Brain microvascular endothelial cell (primary cell): Measurements from ENCODE around the gene GOLGA6L24.
A peak's percentile ranks its signal among the peaks of the same experiment; 100 is the strongest.
"Not testable (repeated sequence)": the region's sequence is repeated elsewhere in the genome, so short reads cannot be mapped to it uniquely, and the experiment has no call there.

Experiments used
- DNase-seq: peaks from one replicate; pipeline ENCODE4 v3.0.0-alpha.2; 2020
- H3K27ac ChIP-seq: fragments of 250-450 bp; sonication (Bioruptor Pico); 2 replicates; pipeline ENCODE4 v1.5.1; 2020; ENCODE audit warnings: mild to moderate bottlenecking, moderate library complexity
- H3K27me3 ChIP-seq: fragments of 250-450 bp; sonication (Bioruptor Pico); replicated peaks from 2 replicates; pipeline ENCODE4 v1.5.1; 2020; ENCODE audit warnings: mild to moderate bottlenecking
- H3K36me3 ChIP-seq: fragments of 250-450 bp; sonication (Bioruptor Pico); replicated peaks from 2 replicates; pipeline ENCODE4 v1.5.1; 2020; ENCODE audit warnings: mild to moderate bottlenecking
- H3K4me3 ChIP-seq: 2 replicates; pipeline ENCODE4 v1.5.1; 2011; ENCODE audit warnings: low read depth, mild to moderate bottlenecking, control low read depth, low read length, moderate library complexity
- in situ Hi-C: cut with HindIII; loops from 2 replicates; pipeline ENCODE4 v1.10.0; 2017; ENCODE audit warnings: low sequenced_read_pairs, low pct_ligation_motif_present

GOLGA6L24 gene, protein sequence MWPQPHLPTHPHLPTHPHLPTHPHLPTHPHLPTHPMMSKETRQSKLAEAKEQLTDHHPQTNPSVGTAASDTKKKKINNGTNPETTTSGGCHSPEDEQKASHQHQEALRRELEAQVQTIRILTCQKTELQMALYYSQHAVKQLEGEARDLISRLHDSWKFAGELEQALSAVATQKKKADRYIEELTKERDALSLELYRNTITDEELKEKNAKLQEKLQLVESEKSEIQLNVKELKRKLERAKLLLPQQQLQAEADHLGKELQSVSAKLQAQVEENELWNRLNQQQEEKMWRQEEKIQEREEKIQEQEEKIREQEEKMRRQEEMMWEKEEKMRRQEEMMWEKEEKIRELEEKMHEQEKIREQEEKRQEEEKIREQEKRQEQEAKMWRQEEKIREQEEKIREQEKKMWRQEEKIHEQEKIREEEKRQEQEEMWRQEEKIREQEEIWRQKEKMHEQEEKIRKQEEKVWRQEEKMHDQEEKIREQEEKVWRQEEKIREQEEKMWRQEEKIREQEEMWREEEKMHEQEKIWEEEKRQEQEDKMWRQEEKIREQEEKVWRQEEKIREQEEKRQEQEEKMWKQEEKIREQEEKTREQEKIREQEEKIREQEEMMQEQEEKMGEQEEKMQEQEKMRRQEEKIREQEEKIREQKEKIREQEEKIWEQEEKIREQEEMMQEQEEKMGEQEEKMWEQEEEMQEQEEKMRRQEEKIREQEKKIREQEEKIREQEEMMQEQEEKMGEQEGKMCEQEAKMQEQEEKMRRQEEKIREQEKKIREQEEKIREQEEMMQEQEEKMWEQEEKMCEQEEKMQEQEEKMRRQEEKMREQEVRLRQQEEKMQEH

DNA sequence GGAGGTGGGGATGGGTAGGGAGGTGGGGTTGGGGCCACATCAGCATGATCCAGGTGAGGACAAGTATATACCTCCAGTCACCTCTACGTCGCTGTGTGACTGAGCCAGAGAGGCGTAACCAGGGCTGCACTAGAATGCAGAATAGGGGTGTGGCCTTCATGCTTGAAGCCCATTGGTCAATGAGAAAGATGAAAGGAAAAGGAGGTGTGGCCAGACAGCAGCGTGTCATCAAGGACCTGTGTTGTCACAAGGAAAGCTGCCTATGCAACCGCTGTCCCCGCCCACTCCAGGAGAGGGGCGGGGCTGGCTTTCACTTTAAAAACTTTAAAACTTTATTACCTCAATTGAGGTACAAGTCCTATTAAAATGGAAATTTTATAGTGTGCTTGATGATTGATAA lies at the start of gene GOLGA6L24:
TSS of gene GOLGA6L24 (minus strand) at position 101 of the 400 bp plus-strand sequence. CDS start at position 40, 61 bp downstream.
- DNase-seq, H3K27ac ChIP-seq, in situ Hi-C loops, H3K36me3 ChIP-seq, H3K4me3 ChIP-seq, H3K27me3 ChIP-seq: not testable (repeated sequence)

GRCh38 chr15:28402774-28403435 lies 45.0 kb upstream of the GOLGA6L24 start:
- H3K27ac ChIP-seq, in situ Hi-C loops, DNase-seq, H3K27me3 ChIP-seq, H3K36me3 ChIP-seq, H3K4me3 ChIP-seq: not testable (repeated sequence)

DNA sequence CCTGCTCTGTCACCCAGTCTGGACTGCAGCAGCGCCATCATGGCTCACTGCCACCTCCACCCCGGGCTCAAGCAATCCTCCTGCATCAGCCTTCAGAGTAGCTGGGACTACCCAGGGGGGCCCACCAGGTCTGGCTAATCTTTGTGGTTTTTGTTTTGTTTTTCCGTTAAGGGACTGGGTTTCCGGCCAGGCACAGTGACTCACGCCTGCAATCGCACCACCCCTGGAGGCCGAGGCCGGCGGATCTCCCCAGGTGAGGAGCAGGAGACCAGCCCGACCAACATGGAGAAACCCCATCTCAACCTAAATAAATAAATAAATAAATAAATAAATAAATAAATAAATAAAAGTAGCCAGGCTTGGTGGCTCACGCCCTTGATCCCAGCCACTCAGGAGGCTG lies 38.1 kb upstream of the GOLGA6L24 start:
- H3K27ac ChIP-seq, H3K4me3 ChIP-seq, H3K36me3 ChIP-seq, H3K27me3 ChIP-seq, DNase-seq, in situ Hi-C loops: not testable (repeated sequence)

GRCh38 chr15:28380053-28380452 lies 22.2 kb upstream of the GOLGA6L24 start:
- in situ Hi-C loops, H3K27me3 ChIP-seq, H3K27ac ChIP-seq, DNase-seq, H3K4me3 ChIP-seq, H3K36me3 ChIP-seq: not testable (repeated sequence)

GRCh38 chr15:28378364-28378763 lies 20.5 kb upstream of the GOLGA6L24 start, which contains the start of gene GOLGA8F:
TSS of gene GOLGA8F (plus strand) at chr15:28378664. CDS start at chr15:28378762, 98 bp downstream.
- H3K4me3 ChIP-seq, in situ Hi-C loops, H3K36me3 ChIP-seq, H3K27ac ChIP-seq, H3K27me3 ChIP-seq, DNase-seq: not testable (repeated sequence)

DNA sequence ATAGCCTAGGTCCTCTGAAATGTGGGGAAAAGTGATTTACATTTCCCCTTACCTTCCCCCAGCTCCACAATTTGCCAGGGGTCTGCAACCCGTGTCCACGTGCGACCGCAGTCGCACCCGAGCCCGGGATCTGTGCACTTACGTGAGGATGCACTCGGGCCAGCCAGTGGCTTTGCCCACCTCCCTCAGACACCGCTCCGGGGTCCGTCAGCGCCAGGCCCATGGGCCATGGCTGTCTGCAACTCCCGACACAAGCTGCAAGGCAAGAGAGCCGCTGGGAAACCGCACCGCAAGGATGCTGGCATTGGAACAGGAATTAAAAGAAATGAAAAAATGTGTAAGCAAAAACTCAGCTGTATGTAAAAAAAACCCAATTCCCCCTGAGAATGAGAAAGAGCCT lies 7.6 kb upstream of the GOLGA6L24 start:
- DNase-seq, H3K36me3 ChIP-seq, in situ Hi-C loops, H3K27me3 ChIP-seq, H3K27ac ChIP-seq, H3K4me3 ChIP-seq: not testable (repeated sequence)

- H3K27ac ChIP-seq, DNase-seq, H3K36me3 ChIP-seq, in situ Hi-C loops, H3K27me3 ChIP-seq: not testable (repeated sequence)
- peak within 1 kb of the TSS; percentile 46 for H3K4me3 ChIP-seq
Observed at GRCh38 chr15:28322129-28322588, 35.7 kb downstream of the GOLGA6L24 start, which contains the start of gene HERC2. TSS of gene HERC2 (minus strand) at chr15:28322179. CDS start at chr15:28321433, 746 bp downstream.

- not testable (repeated sequence) for H3K27me3 ChIP-seq, DNase-seq
Observed at GRCh38 chr15:28321358-28322078, 36.4 kb downstream of the GOLGA6L24 start.

GRCh38 chr15:28319725-28320124 lies 38.2 kb downstream of the GOLGA6L24 start:
- peaks cover 17% of the 10 kb centered on the region for H3K36me3 ChIP-seq
- in situ Hi-C loops, H3K4me3 ChIP-seq, DNase-seq, H3K27ac ChIP-seq, H3K27me3 ChIP-seq: not testable (repeated sequence)

More at GRCh38 chr15:28321358-28322078, 36.4 kb downstream of the GOLGA6L24 start:
- in situ Hi-C loops, H3K27ac ChIP-seq: not testable (repeated sequence)
- peak overlapping the region; percentile 46 for H3K4me3 ChIP-seq
- peaks cover 12% of the 10 kb centered on the region for H3K36me3 ChIP-seq

DNA sequence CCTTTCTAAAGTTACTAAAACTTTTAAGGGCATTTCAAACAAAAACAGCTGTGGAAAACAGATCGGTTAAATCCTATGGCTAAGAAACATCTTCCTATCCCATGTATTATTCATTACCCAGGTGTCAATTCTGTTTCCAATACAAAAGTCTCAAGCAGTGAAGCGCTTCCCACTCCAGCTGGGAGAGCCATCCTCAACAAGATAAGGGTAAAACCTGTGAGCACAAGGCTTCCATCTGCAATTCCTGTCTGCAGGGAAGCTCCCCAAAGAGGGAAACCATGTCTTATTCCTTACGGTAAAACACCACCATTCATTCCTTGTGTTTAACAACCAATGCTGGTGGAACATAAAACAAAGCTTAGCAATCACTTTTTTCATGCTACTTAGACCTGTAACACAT lies 39.1 kb downstream of the GOLGA6L24 start:
- H3K27me3 ChIP-seq, DNase-seq, H3K4me3 ChIP-seq, in situ Hi-C loops, H3K27ac ChIP-seq: not testable (repeated sequence)
- H3K36me3 ChIP-seq: peaks cover 17% of the 10 kb centered on the region

DNA sequence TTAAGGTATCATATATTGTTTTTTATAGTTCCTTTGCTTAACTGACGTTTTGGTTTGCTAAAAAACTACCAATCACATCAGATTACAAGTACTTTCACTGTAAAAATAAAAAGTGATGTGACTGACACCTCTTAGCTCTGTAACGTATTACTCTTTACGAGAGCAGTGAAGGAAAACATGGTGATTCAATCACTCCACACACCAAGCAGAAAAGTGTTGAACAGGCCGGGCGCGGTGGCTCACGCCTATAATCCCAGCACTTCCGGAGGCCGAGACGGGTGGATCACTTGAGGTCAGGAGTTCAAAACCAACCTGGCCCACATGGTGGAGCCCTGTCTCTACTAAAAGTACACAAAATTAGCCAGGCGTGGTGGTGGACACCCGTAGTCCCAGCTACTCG lies 39.8 kb downstream of the GOLGA6L24 start:
- H3K36me3 ChIP-seq: peaks cover 17% of the 10 kb centered on the region
- DNase-seq, in situ Hi-C loops, H3K27ac ChIP-seq, H3K4me3 ChIP-seq, H3K27me3 ChIP-seq: not testable (repeated sequence)

DNA sequence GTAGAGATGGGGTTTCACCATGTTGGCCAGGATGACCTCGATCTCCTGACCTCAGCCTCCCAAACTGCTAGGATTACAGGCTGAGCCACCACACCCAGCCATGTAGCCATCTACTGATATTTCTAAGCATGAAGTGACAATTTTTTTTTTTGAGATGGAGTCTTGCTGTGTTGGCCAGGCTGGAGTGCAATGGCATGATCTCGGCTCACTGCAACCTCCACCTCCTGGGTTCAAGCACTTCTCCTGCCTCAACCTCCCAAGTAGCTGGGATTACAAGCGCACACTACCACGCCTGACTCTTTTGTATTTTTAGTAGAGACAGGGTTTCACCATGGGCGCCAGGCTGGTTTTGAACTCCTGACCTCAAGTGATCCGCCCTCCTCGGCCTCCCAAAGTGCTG lies 40.9 kb downstream of the GOLGA6L24 start:
- H3K27me3 ChIP-seq, H3K27ac ChIP-seq, DNase-seq, in situ Hi-C loops, H3K4me3 ChIP-seq: not testable (repeated sequence)
- peaks cover 17% of the 10 kb centered on the region for H3K36me3 ChIP-seq

GRCh38 chr15:28310454-28310853 lies 47.4 kb downstream of the GOLGA6L24 start:
- H3K36me3 ChIP-seq: peaks cover 13% of the 10 kb centered on the region
- DNase-seq, in situ Hi-C loops, H3K27ac ChIP-seq, H3K4me3 ChIP-seq, H3K27me3 ChIP-seq: not testable (repeated sequence)
